ENCODE data around the gene TTR.

DNA sequence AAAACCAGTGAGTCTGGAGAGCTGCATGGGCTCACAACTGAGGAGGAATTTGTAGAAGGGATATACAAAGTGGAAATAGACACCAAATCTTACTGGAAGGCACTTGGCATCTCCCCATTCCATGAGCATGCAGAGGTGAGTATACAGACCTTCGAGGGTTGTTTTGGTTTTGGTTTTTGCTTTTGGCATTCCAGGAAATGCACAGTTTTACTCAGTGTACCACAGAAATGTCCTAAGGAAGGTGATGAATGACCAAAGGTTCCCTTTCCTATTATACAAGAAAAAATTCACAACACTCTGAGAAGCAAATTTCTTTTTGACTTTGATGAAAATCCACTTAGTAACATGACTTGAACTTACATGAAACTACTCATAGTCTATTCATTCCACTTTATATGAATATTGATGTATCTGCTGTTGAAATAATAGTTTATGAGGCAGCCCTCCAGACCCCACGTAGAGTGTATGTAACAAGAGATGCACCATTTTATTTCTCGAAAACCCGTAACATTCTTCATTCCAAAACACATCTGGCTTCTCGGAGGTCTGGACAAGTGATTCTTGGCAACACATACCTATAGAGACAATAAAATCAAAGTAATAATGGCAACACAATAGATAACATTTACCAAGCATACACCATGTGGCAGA, 3.6 kb downstream of the TTR start:
- TF ChIP-seq, protein P1, sequence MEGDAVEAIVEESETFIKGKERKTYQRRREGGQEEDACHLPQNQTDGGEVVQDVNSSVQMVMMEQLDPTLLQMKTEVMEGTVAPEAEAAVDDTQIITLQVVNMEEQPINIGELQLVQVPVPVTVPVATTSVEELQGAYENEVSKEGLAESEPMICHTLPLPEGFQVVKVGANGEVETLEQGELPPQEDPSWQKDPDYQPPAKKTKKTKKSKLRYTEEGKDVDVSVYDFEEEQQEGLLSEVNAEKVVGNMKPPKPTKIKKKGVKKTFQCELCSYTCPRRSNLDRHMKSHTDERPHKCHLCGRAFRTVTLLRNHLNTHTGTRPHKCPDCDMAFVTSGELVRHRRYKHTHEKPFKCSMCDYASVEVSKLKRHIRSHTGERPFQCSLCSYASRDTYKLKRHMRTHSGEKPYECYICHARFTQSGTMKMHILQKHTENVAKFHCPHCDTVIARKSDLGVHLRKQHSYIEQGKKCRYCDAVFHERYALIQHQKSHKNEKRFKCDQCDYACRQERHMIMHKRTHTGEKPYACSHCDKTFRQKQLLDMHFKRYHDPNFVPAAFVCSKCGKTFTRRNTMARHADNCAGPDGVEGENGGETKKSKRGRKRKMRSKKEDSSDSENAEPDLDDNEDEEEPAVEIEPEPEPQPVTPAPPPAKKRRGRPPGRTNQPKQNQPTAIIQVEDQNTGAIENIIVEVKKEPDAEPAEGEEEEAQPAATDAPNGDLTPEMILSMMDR (IDR thresholded peaks at IDR 0.05), result no peak
- TF ChIP-seq ZFX (IDR thresholded peaks at IDR 0.05; ENCODE audit: borderline replicate concordance), result no peak
